Smooth muscle cell (in vitro differentiated cells): ENCODE measurements around the gene APOE. TPM values are rescaled to one million over a fixed set of nuclear protein-coding genes. Genes with fewer than 3 reads are reported as not detected.

ENCODE experiments used
- DNase-seq: peaks from one replicate; lab custom pipeline; 2025; ENCODE audit not compliant: unreplicated experiment; lab: John Stamatoyannopoulos, UW
- H2AFZ ChIP-seq: fragments of 200-600 bp; sonication (generic); 2 replicates; pipeline ENCODE4 v1.6.0; 2016; ENCODE audit warnings: antibody characterized with exemption, low read depth, mild to moderate bottlenecking
- H3F3A ChIP-seq: fragments of 200-600 bp; sonication (generic); 2 replicates; pipeline ENCODE4 v1.6.0; 2017; ENCODE audit warnings: antibody characterized with exemption, low read depth
- H3K27ac ChIP-seq: fragments of 200-600 bp; sonication (generic); 2 replicates; pipeline ENCODE4 v1.5.1; 2016; ENCODE audit warnings: low read depth, mild to moderate bottlenecking
- H3K27me3 ChIP-seq: fragments of 200-600 bp; sonication (generic); 2 replicates; pipeline ENCODE4 v1.6.1; 2016; ENCODE audit warnings: low read depth, mild to moderate bottlenecking
- H3K36me3 ChIP-seq: fragments of 200-600 bp; sonication (generic); 2 replicates; pipeline ENCODE4 v1.5.1; 2016; ENCODE audit warnings: low read depth
- H3K4me1 ChIP-seq: fragments of 200-600 bp; sonication (generic); 2 replicates; pipeline ENCODE4 v1.5.1; 2016; ENCODE audit warnings: low read depth
- H3K4me2 ChIP-seq: fragments of 200-600 bp; sonication (generic); 2 replicates; pipeline ENCODE4 v1.6.0; 2016; ENCODE audit warnings: mild to moderate bottlenecking
- H3K4me3 ChIP-seq: fragments of 200-600 bp; sonication (generic); 2 replicates; pipeline ENCODE4 v1.5.1; 2016; ENCODE audit warnings: mild to moderate bottlenecking
- H3K79me2 ChIP-seq: fragments of 200-600 bp; sonication (generic); 2 replicates; pipeline ENCODE4 v1.6.0; 2016; ENCODE audit warnings: low read depth, mild to moderate bottlenecking
- H3K9ac ChIP-seq: fragments of 200-600 bp; sonication (generic); 2 replicates; pipeline ENCODE4 v1.6.0; 2016; ENCODE audit warnings: low read depth
- H3K9me3 ChIP-seq: fragments of 200-600 bp; sonication (generic); replicated peaks from 2 replicates; pipeline ENCODE4 v1.5.1; 2016; ENCODE audit warnings: low read depth
- H4K20me1 ChIP-seq: fragments of 200-600 bp; sonication (generic); 2 replicates; pipeline ENCODE4 v1.6.0; 2016; ENCODE audit warnings: low read depth
- CTCF ChIP-seq: fragments of 200-600 bp; sonication (generic); IDR thresholded peaks from 2 replicates; pipeline ENCODE4 v1.5.1; 2017; ENCODE audit warnings: borderline replicate concordance, mild to moderate bottlenecking, antibody characterized with exemption; ENCODE audit not compliant: insufficient read depth, poor library complexity, severe bottlenecking
- WGBS: methylation state at CpG from one replicate; pipeline ENCODE4 v1.1.7; 2016; ENCODE audit warnings: low lambda C conversion rate; 5-methylcytosine and 5-hydroxymethylcytosine counted together
- polyA plus RNA-seq: library from polyadenylated mRNA; unstranded; fragments of >200 nt; fragmentation: Nextera tagmentation; extraction: Ambion mirVana; gene quantifications from 2 replicates; pipeline ENCODE4 v1.2.1, GENCODE V29; 2016
- total RNA-seq: library from RNA; depleted of rRNA; stranded (reverse); fragments of >200 nt; gene quantifications from 2 replicates; pipeline ENCODE4 v1.2.3, GENCODE V29; 2014

APOE gene
- total and polyA plus RNA-seq, 2 experiments from 2014 or later: 228 to 329 TPM

GRCh38 chr19:44863990-44864389, 41.6 kb upstream of the APOE start:
- no peaks in the 10 kb centered on the region for H3K27me3 ChIP-seq
- no peak overlapping the region for H2AFZ ChIP-seq
- no peaks in the 10 kb centered on the region for H3K4me1 ChIP-seq
- no peaks in the 10 kb centered on the region for H3K9me3 ChIP-seq
- no peaks in the 10 kb centered on the region for H3F3A ChIP-seq
- 93% methylated on average over 2 of the region's 2 CpGs for WGBS
- TF ChIP-seq CTCF: no peak
- no peaks in the 10 kb centered on the region for H3K36me3 ChIP-seq
- no peak overlapping the region for H3K4me3 ChIP-seq
- peaks cover 84% of the 10 kb centered on the region for H4K20me1 ChIP-seq
- H3K9ac ChIP-seq: no peak overlapping the region
- DNase-seq: no peak
- no peak overlapping the region for H3K27ac ChIP-seq
- no peak overlapping the region for H3K4me2 ChIP-seq
- H3K79me2 ChIP-seq: peaks cover 84% of the 10 kb centered on the region

GRCh38 chr19:44865196-44865767, 40.3 kb upstream of the APOE start:
- Histone ChIP-seq H2AFZ (no peak overlapping the region), H3K27me3 (no peaks in the 10 kb centered on the region), H3K27ac (no peak overlapping the region), H3K9ac (no peak overlapping the region), H4K20me1 (peaks cover 77% of the 10 kb centered on the region), H3K4me2 (no peak overlapping the region), H3F3A (no peaks in the 10 kb centered on the region), H3K79me2 (peaks cover 72% of the 10 kb centered on the region), H3K4me1 (no peaks in the 10 kb centered on the region), H3K9me3 (no peaks in the 10 kb centered on the region), H3K36me3 (no peaks in the 10 kb centered on the region), H3K4me3 (no peak overlapping the region)
- TF ChIP-seq CTCF: no peak
- DNase-seq: no peak
- 98% methylated on average over 27 of the region's 27 CpGs for WGBS

- no peaks in the 10 kb centered on the region for H3F3A ChIP-seq
- peaks cover 60% of the 10 kb centered on the region for H3K79me2 ChIP-seq
These were observed 38.9 kb upstream of the APOE start for GRCh38 chr19:44866664-44867063.

More at GRCh38 chr19:44866664-44867063, 38.9 kb upstream of the APOE start:
- Histone ChIP-seq H3K27ac (no peak overlapping the region), H4K20me1 (peaks cover 72% of the 10 kb centered on the region), H3K27me3 (no peaks in the 10 kb centered on the region), H3K4me3 (no peak overlapping the region), H3K4me1 (no peaks in the 10 kb centered on the region), H3K9me3 (no peaks in the 10 kb centered on the region), H3K36me3 (no peaks in the 10 kb centered on the region), H2AFZ (no peak overlapping the region), H3K4me2 (no peak overlapping the region), H3K9ac (no peak overlapping the region)
- 95% methylated on average over 4 of the region's 4 CpGs for WGBS
- no peak for DNase-seq
- no peak for TF ChIP-seq CTCF
